Lung microvascular endothelial cell (primary cell): ENCODE data around the gene CHIT1. TPM values are rescaled to one million over a fixed set of nuclear protein-coding genes. Genes with fewer than 3 reads are reported as not detected.

Source experiments
- DNase-seq, 2 donors: peaks; one replicate each; pipeline versions ENCODE4 v3.0.0 to v3.0.0-alpha.2; 2010; ENCODE audit warnings: low read depth in 2 of 2
- total RNA-seq: library from RNA; depleted of rRNA; stranded (reverse); fragments of >200 nt; gene quantifications from 2 replicates; pipeline ENCODE4 v1.2.1, GENCODE V29; 2014

CHIT1 gene
- total RNA-seq = not detected in 2 replicates

GRCh38 chr1:203229471-203230135 is at the start of gene CHIT1:
Gene CHIT1, minus strand, starts transcription at chr1:203229673. Its CDS starts 37 bp downstream, at chr1:203229636.
- DNase-seq = no peak

- no peak for DNase-seq
These were observed 49.5 kb upstream of the CHIT1 start for GRCh38 chr1:203278885-203279406.

GRCh38 chr1:203278082-203278884 is 48.8 kb upstream of the CHIT1 start:
- DNase-seq = peak; percentile 35 to 47

- DNase-seq = no peak
These were observed 47.6 kb upstream of the CHIT1 start for GRCh38 chr1:203276916-203277545.

- no peak for DNase-seq
These were observed 46.9 kb upstream of the CHIT1 start for GRCh38 chr1:203276408-203276807.

GRCh38 chr1:203275656-203276272 is 46.3 kb upstream of the CHIT1 start:
- no peak for DNase-seq

- DNase-seq = no peak
These were observed 45.3 kb upstream of the CHIT1 start for GRCh38 chr1:203274603-203275381.

GRCh38 chr1:203273869-203274602 is 44.6 kb upstream of the CHIT1 start:
- no peak for DNase-seq

- peak; percentile 79 to 86 for DNase-seq
These were observed 43.9 kb upstream of the CHIT1 start for GRCh38 chr1:203273206-203273868.

GRCh38 chr1:203272633-203273205 is 43.2 kb upstream of the CHIT1 start:
- no peak for DNase-seq

GRCh38 chr1:203271962-203272632 is 42.6 kb upstream of the CHIT1 start:
- DNase-seq = no peak

GRCh38 chr1:203271018-203271743 is 41.7 kb upstream of the CHIT1 start:
- DNase-seq = peak; percentile 31 to 75

- no peak for DNase-seq
These were observed 41.0 kb upstream of the CHIT1 start for GRCh38 chr1:203270448-203270847.

GRCh38 chr1:203269654-203270020 is 40.2 kb upstream of the CHIT1 start:
- no peak for DNase-seq

GRCh38 chr1:203268901-203269653 is 39.6 kb upstream of the CHIT1 start:
- peak; percentile 77 to 79 for DNase-seq

GRCh38 chr1:203267912-203268311 is 38.4 kb upstream of the CHIT1 start:
- no peak for DNase-seq

GRCh38 chr1:203267347-203267846 is 37.9 kb upstream of the CHIT1 start:
- DNase-seq = peak; percentile 80 to 85
